GM11168 (cell line): Measurements from ENCODE around the gene SNORC.
"Not testable (repeated sequence)": the region's sequence is repeated elsewhere in the genome, so short reads cannot be mapped to it uniquely, and the experiment has no call there.

Experiments
- in situ Hi-C: fragments of 300-500 bp; cut with MboI; formaldehyde crosslinking; loops from one replicate; pipeline ENCODE4 v1.12.0; 2022; ENCODE audit warnings: low sequenced_read_pairs; ENCODE audit not compliant: unreplicated experiment

SNORC gene

GRCh38 chr2:232892221-232892620 lies 22.2 kb downstream of the SNORC start:
- in situ Hi-C loops, result no loop called here

- in situ Hi-C loops, result no loop called here
Measured at GRCh38 chr2:232892843-232893242, 22.8 kb downstream of the SNORC start.

DNA sequence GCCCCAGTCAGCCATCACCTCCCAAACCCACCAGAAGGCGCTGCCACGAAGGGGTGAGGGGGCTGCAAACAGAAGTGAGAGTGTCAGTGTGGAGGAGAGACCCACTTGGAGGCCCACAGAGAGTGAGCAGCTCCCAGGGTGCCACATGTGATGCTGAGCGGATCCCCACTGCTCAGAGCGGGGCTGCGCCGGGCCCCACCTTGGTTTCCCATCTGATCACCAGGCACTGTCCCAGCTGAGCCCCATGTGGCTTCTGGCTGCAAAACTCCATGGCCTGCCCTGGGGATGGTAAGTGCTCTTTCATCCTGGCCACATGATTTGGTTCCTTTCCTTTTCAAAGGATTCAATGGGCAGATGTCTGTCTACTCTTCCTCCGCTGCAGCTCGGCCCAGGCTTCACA lies 23.8 kb downstream of the SNORC start:
- in situ Hi-C loops, result no loop called here

DNA sequence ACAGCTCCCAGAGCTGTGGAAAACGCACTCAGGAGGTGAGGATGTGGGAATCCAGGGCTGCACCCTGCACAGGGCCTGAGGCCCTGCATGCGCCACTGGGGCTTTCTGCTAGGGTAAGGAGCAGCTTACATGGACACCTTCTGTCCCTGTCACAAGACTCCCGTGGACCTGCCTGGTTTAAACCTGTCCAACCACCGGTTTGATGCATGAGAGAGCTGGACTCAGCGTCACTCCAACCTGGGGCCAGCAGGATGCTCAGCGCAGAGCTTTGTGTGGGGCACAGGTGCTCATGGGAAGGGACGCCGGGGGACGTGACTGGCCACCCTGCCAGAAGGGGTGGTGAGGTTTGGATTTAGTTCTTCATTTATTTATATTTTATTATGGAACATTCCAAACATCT lies 24.2 kb downstream of the SNORC start:
- in situ Hi-C loops, result no loop called here

DNA sequence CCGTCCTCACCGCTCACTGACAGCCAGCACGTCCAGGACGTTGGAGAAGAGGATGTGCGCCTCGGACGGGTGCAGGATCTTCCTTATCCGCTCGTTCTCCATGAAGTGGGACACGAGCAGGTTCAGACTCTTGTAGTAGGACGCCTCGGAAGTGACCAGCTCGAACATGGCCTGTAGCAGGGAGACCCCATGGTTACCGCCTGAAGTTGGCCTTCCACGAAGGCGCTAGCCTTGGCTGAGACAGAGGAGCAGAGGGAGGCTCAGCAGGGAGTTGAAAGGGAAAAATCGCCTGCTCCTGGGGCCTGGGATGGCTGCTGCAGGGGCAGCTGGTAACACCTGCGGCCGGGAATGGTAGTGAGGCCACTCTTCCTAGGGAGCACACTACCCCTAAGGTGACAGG lies 24.7 kb downstream of the SNORC start:
- in situ Hi-C loops, result no loop called here

DNA sequence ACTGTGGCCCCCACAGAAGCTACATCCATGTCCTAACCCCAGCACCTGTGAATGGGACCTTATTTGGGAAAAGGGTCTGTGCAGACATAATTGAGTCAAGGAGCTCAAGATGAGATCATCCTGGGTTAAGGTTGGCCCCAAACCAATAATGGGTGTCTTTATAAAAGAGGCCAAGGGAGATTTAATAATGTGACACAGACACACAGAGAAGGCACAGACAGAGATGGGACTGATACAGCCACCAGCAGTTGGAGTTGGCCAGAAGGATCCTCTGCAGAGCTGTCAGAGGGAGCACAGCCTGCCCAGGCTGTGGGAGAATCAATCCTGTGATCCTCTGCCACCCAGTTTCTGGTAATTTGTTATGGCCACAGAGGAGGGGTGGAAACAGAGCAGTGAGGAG lies 26.0 kb downstream of the SNORC start:
- in situ Hi-C loops, result no loop called here

- in situ Hi-C loops, result no loop called here
Measured at GRCh38 chr2:232896720-232897597, 26.9 kb downstream of the SNORC start.

GRCh38 chr2:232897598-232898408 lies 27.7 kb downstream of the SNORC start:
- in situ Hi-C loops, result no loop called here

DNA sequence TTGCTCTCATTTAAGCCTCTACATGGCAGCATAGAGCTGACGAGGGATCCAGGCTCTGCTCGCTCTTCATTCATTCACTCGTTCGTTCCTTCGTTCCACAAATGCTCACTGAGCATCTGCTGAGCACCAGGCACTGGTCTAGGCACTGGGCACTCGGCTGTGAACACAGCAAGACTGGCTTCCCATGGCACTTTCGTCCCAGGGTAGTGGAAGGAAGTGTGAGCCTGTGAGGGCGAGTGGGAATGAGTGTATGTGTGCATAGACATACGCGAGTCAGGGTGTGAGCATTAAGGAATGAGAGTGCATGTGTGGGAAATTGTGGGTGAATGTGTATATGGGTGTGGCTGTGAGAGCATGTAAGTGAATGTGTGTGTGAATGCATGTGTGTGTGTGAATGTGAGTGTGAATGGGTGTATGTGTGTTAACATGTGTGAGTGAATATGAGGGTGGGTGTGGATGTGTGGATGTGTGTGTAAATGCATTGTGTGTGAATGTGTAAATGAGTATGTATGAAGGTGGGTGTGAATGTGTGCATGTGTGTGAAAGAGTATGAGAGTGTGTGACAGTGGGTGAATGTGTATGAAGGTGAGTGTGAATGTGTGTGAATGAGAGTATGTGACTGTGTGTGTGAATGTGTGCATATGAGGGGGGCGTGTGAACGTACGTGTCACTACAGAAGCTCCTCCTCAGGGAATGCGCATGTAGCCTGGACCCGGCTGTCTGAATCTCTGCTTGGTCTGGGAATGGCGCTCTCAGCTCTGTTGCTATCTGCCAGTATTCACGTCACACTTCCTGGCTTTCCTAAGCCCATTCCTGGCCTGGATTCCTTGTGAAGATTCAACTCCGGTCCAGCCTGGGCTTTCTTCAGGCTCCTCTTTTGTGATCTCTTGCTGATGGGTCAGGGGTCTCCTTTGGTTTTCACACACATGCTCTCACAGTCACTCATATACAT lies 28.8 kb downstream of the SNORC start:
- in situ Hi-C loops, result no loop called here

- in situ Hi-C loops, result no loop called here
Measured at GRCh38 chr2:232900811-232901735, 31.0 kb downstream of the SNORC start.

DNA sequence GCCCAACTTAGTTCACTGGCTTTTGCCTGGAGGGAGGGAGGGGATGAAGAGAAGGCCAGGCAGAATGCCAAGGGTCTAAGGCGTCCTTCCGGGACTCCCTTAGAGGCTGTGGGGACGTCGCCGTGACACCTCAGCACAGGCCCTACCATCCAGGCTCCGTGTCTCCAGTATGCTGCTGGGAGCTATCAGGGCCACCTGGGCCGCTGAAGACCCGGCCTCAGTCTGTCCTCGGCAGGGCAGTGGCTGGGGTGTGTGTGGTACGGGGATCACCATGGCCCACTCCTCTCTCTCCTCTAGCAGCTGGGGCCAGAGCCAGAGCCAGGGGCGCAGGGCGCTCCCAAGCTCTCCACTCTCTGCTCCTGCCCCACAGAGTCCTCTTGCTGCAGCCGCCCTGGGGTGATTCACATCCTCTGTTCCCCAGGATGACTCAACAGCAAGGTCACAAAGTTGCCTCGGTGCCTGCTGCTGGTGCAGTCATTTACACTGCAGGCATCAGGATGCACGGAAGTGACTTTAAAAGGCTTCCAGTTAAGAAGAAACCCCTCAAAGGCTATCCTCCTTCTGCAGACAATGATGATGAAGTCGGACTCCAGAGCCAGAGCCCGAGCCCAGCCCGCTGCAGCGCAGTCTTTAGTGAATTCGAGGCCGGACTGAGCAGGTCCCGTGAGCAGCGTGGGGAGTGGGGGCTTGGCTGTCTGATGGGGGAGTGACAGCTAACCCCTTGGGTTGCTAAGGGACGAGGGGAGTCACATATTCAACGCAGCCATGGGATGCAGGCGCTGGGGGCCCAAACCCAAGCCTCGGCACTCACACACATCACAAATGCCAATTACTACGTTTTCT lies 31.9 kb downstream of the SNORC start:
- in situ Hi-C loops, result no loop called here

- in situ Hi-C loops, result no loop called here
Measured at GRCh38 chr2:232903989-232904388, 33.9 kb downstream of the SNORC start.

DNA sequence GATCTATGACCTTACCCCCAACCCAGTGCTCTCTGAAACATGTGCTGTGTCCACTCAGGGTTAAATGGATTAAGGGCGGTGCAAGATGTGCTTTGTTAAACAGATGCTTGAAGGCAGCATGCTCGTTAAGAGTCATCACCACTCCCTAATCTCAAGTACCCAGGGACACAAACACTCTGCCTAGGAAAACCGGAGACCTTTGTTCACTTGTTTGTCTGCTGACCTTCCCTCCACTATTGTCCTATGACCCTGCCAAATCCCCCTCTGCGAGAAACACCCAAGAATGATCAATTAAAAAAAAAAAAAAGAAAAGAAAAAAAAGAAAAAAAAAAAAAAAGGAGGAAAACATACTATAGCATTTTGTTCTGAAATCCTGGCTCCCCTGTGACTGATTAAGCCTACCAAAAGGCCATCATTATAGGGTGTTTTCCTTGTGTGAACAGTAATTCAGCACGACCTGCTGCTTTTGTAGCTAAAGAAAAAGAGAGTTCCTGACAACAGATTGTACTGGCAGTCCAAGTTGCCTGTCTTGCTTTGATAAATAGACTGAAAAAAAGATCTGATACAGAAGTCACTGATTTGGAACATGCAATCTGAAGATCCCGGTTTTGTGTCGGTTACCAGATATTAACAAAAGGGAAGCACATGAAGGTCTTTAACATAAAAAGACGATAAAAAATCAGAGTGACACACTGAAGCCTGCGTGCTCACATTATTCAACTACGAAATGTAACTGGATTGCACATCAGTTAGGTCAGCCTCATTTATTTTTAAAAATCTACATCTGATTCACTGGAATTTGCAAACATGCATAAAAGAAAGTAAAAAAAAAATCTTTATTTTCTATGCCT lies 37.0 kb downstream of the SNORC start:
- in situ Hi-C loops, result not testable (repeated sequence)

DNA sequence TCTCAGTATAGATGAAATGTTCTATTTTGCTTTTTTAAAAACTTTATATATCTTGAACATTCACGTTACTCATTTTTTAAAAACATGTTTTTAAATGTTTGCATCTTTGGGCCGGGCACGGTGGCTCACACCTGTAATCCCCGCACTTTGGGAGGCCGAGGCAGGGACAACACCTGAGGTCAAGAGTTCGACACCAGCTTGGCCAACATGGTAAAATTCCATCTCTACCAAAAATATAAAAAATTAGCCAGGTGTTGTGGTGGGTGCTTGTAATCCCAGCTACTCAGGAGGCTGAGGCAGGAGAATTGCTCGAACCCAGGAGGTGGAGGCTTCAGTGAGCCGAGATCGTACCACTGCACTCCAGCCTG lies 37.6 kb downstream of the SNORC start:
- in situ Hi-C loops, result not testable (repeated sequence)

GRCh38 chr2:232908695-232909094 lies 38.6 kb downstream of the SNORC start:
- in situ Hi-C loops, result no loop called here

GRCh38 chr2:232910376-232910775 lies 40.3 kb downstream of the SNORC start:
- in situ Hi-C loops, result no loop called here

DNA sequence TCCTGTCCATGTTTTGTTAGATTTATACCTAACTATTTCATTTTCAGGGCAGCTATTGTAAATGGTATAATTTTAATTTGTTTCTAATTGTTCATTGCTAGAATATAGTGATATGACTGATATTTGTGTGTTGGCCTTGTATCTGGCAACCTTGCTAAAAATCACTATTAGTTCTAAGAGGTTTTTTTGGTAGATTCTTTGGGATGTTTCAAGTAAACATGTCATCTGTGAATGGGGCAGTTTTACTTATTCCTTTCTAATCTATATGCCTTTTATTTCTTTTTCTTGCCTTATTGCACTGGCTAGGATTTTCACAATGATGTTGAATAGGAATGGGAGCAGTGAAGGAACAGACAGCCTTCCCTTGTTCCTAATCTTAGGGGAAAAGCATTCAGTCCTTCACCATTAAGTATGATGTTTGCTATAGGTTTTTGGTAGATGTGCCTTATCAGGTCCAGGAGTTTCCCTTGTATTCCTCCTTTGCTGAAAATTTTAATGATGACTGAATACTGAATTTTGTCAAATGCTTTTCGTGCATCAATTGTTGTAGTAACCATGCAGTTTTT lies 41.7 kb downstream of the SNORC start:
- in situ Hi-C loops, result no loop called here
